ENCODE measurements around the gene CKM.
"Not testable (repeated sequence)": the region's sequence is repeated elsewhere in the genome, so short reads cannot be mapped to it uniquely, and the experiment has no call there.

The CKM gene

DNA sequence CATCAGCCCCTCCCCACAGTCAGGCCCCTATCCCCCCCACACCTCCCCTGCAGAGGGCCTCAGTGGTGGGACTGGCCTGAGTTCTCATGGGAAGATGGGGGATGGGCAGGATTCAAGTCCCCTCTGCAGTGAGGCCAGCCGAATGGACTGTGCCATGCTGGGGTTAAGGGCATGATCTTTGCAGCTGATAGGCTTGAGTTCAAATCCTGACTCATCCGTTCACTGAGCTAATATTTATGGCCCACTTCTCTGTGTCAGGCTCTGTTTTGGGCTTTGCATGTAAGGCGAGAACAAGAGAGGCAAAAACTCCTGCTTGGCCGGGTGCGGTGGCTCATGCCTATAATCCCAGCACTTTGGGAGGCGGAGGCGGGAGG is 51.0 kb downstream of the CKM start:
- no peak overlapping the region for H3K9ac ChIP-seq (ENCODE audit: low read length)
- no peaks in the 10 kb centered on the region for H3K9me3 ChIP-seq (ENCODE audit: insufficient read depth, low read length)

DNA sequence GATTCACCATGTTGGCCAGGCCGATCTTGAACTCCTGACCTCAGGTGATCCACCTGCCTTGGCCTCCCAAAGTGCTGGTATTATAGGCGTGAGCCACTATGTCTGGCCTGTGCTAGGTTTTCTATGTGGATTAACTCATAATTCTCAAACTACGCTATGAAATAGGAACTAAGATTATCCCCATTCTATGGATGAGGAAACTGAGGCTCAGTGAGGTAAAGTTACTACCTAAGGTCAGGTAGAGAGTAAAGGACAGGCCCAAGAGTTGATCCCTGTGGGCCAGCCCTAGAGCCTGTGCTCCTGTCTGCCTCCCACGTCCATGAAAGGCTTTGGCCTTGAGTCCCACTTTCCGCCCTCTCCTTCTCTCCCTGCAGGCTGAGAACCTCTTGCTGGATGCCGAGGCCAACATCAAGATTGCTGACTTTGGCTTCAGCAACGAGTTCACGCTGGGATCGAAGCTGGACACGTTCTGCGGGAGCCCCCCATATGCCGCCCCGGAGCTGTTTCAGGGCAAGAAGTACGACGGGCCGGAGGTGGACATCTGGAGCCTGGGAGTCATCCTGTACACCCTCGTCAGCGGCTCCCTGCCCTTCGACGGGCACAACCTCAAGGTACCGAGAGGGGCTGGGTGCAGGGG is 51.5 kb downstream of the CKM start:
- Histone ChIP-seq H2AFZ (ENCODE audit: low read depth, low read length) (no peak overlapping the region), H3K27me3 (ENCODE audit: low read depth, low read length) (no peaks in the 10 kb centered on the region), H4K20me1 (ENCODE audit: insufficient read depth, low read length) (no peaks in the 10 kb centered on the region), H3K36me3 (replicated peaks; ENCODE audit: low read depth, low read length) (peaks cover 17% of the 10 kb centered on the region), H3K79me2 (ENCODE audit: low read length) (no peaks in the 10 kb centered on the region), H3K4me2 (ENCODE audit: low read length) (no peak overlapping the region), H3K9ac (ENCODE audit: low read length) (no peak overlapping the region), H3K4me3 (ENCODE audit: low read length) (no peak overlapping the region), H3K9me3 (ENCODE audit: insufficient read depth, low read length) (no peaks in the 10 kb centered on the region), H3K4me1 (ENCODE audit: low read length) (no peaks in the 10 kb centered on the region), H3K27ac (ENCODE audit: low read length) (no peak overlapping the region)
- TF ChIP-seq EZH2phosphoT487 (IDR thresholded peaks at IDR 0.05; ENCODE audit: low read depth) = no peak
- TF ChIP-seq, protein P1, sequence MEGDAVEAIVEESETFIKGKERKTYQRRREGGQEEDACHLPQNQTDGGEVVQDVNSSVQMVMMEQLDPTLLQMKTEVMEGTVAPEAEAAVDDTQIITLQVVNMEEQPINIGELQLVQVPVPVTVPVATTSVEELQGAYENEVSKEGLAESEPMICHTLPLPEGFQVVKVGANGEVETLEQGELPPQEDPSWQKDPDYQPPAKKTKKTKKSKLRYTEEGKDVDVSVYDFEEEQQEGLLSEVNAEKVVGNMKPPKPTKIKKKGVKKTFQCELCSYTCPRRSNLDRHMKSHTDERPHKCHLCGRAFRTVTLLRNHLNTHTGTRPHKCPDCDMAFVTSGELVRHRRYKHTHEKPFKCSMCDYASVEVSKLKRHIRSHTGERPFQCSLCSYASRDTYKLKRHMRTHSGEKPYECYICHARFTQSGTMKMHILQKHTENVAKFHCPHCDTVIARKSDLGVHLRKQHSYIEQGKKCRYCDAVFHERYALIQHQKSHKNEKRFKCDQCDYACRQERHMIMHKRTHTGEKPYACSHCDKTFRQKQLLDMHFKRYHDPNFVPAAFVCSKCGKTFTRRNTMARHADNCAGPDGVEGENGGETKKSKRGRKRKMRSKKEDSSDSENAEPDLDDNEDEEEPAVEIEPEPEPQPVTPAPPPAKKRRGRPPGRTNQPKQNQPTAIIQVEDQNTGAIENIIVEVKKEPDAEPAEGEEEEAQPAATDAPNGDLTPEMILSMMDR (IDR thresholded peaks at IDR 0.05; ENCODE audit: low read depth, low read length) = no peak

More for the DNA sequence above, 51.0 kb downstream of the CKM start:
- no peaks in the 10 kb centered on the region for H3K27me3 ChIP-seq (ENCODE audit: low read depth, low read length)
- no peak for TF ChIP-seq EZH2phosphoT487 (IDR thresholded peaks at IDR 0.05; ENCODE audit: low read depth)
- TF ChIP-seq, protein P1 (IDR thresholded peaks at IDR 0.05; ENCODE audit: low read depth, low read length) = no peak
- H3K36me3 ChIP-seq (replicated peaks; ENCODE audit: low read depth, low read length) = peaks cover 17% of the 10 kb centered on the region
- no peaks in the 10 kb centered on the region for H3K4me1 ChIP-seq (ENCODE audit: low read length)
- H3K4me3 ChIP-seq (ENCODE audit: low read length) = no peak overlapping the region
- no peaks in the 10 kb centered on the region for H4K20me1 ChIP-seq (ENCODE audit: insufficient read depth, low read length)
- no peak overlapping the region for H2AFZ ChIP-seq (ENCODE audit: low read depth, low read length)
- H3K4me2 ChIP-seq (ENCODE audit: low read length) = no peak overlapping the region
- no peaks in the 10 kb centered on the region for H3K79me2 ChIP-seq (ENCODE audit: low read length)
- no peak overlapping the region for H3K27ac ChIP-seq (ENCODE audit: low read length)

GRCh38 chr19:45269939-45270338 is 52.7 kb downstream of the CKM start:
- H3K27ac ChIP-seq (ENCODE audit: low read length); H3K4me3 ChIP-seq (ENCODE audit: low read length); H3K9me3 ChIP-seq (ENCODE audit: insufficient read depth, low read length); H3K4me2 ChIP-seq (ENCODE audit: low read length); H3K27me3 ChIP-seq (ENCODE audit: low read depth, low read length); H3K9ac ChIP-seq (ENCODE audit: low read length); H4K20me1 ChIP-seq (ENCODE audit: insufficient read depth, low read length); H2AFZ ChIP-seq (ENCODE audit: low read depth, low read length); H3K4me1 ChIP-seq (ENCODE audit: low read length); H3K79me2 ChIP-seq (ENCODE audit: low read length): not testable (repeated sequence)
- peaks cover 17% of the 10 kb centered on the region for H3K36me3 ChIP-seq (replicated peaks; ENCODE audit: low read depth, low read length)

DNA sequence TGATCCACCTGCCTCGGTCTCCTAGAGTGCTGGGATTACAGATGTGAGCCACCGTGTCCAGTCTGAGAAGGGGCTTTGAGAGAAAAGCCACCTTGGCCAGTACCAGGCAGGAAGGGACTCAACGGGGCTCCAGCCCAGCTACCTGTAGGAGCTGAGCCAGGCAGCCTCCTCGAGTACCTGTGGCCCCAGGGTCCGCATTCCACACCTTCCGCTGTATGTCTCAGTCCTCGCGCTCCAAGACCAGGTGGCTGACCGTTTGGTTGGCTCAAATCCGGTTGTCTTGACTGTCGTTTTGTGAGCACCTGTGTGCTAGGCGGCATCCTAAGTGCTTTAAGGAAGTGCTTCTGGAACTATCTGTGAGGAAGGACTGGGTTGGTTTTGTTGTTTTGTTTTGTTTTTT is 55.4 kb downstream of the CKM start:
- Histone ChIP-seq H3K36me3 (replicated peaks; ENCODE audit: low read depth, low read length) (peaks cover 10% of the 10 kb centered on the region), H3K9me3 (ENCODE audit: insufficient read depth, low read length) (no peaks in the 10 kb centered on the region), H3K4me2 (ENCODE audit: low read length) (no peak overlapping the region), H4K20me1 (ENCODE audit: insufficient read depth, low read length) (no peaks in the 10 kb centered on the region), H3K4me1 (ENCODE audit: low read length) (no peaks in the 10 kb centered on the region), H3K79me2 (ENCODE audit: low read length) (no peaks in the 10 kb centered on the region), H3K27me3 (ENCODE audit: low read depth, low read length) (no peaks in the 10 kb centered on the region), H2AFZ (ENCODE audit: low read depth, low read length) (no peak overlapping the region), H3K27ac (ENCODE audit: low read length) (no peak overlapping the region), H3K4me3 (ENCODE audit: low read length) (no peak overlapping the region), H3K9ac (ENCODE audit: low read length) (no peak overlapping the region)
- TF ChIP-seq, protein P1 (IDR thresholded peaks at IDR 0.05; ENCODE audit: low read depth, low read length) = no peak
- TF ChIP-seq EZH2phosphoT487 (IDR thresholded peaks at IDR 0.05; ENCODE audit: low read depth) = no peak

All from OCI-LY3 (cell line).